Rectal smooth muscle tissue (tissue), 1 donor: Measurements from ENCODE around the gene PPP6R3.

Experiments
- H3K27ac ChIP-seq: one replicate; pipeline ENCODE4 v1.7.0; 2013; ENCODE audit warnings: low read depth, low read length, inconsistent platforms
- H3K27me3 ChIP-seq: one replicate; pipeline ENCODE4 v1.7.0; 2013; ENCODE audit warnings: low read length; ENCODE audit not compliant: control insufficient read depth, insufficient read depth
- H3K36me3 ChIP-seq: one replicate; pipeline ENCODE4 v1.7.0; 2013; ENCODE audit warnings: low read length; ENCODE audit not compliant: control insufficient read depth, insufficient read depth
- H3K4me1 ChIP-seq: one replicate; pipeline ENCODE4 v1.7.0; 2013; ENCODE audit warnings: low read length; ENCODE audit not compliant: control insufficient read depth, insufficient read depth
- H3K4me3 ChIP-seq: one replicate; pipeline ENCODE4 v1.7.0; 2013; ENCODE audit warnings: low read length
- H3K9ac ChIP-seq: one replicate; pipeline ENCODE4 v1.7.0; 2013; ENCODE audit warnings: low read length

PPP6R3 gene

GRCh38 chr11:68589547-68590216 lies 129.1 kb downstream of the PPP6R3 start:
- H3K27ac ChIP-seq = no peak overlapping the region
- no peaks in the 10 kb centered on the region for H3K27me3 ChIP-seq
- H3K9ac ChIP-seq = no peak overlapping the region
- H3K4me3 ChIP-seq = no peak overlapping the region
- H3K4me1 ChIP-seq = peaks cover 3% of the 10 kb centered on the region
- H3K36me3 ChIP-seq = peaks cover 32% of the 10 kb centered on the region

DNA sequence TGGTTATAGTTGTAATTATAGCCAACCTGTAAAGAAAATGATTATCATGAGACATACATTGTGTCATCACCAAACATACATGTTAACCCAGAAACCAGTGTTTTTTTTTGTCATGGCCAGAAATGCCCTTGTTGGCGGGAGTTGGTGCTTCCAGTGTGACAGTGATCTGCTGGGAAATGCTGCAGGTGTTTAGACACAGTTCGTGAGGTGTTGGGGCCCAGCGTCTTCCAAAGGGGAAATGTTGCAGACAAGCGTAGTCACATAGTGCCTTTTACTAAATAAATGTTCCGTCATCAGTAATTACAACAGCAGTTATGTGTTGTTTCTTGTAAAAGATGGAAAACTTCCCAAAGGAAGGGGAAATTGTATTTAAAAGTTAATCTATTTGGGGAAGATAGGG lies 131.2 kb downstream of the PPP6R3 start:
- no peaks in the 10 kb centered on the region for H3K27me3 ChIP-seq
- peaks cover 3% of the 10 kb centered on the region for H3K4me1 ChIP-seq
- no peak overlapping the region for H3K9ac ChIP-seq
- H3K36me3 ChIP-seq = peaks cover 36% of the 10 kb centered on the region
- no peak overlapping the region for H3K4me3 ChIP-seq
- no peak overlapping the region for H3K27ac ChIP-seq

GRCh38 chr11:68593441-68593840 lies 132.9 kb downstream of the PPP6R3 start:
- H3K36me3 ChIP-seq = peaks cover 43% of the 10 kb centered on the region
- H3K27ac ChIP-seq = no peak overlapping the region
- peaks cover 3% of the 10 kb centered on the region for H3K4me1 ChIP-seq

DNA sequence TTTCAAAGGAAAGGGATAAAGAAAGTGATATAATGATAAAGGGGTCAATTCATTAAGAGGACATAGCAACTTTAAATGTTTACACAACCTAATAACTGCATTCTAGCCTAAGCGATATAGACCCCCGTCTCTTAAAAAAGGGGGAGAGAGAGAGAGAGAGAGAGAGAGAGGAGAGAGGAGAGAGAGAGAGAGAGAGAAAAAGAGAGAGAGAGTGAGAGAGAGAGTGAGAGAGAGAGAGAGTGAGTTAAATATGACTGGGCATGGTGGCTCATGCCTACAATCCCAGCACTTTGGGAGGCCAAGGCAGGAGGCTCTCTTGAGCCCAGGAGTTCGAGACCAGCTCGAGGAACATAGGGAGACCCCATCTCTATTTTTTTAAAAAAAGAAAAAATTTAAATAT lies 133.6 kb downstream of the PPP6R3 start:
- Histone ChIP-seq H3K27me3 (no peaks in the 10 kb centered on the region), H3K4me1 (peaks cover 3% of the 10 kb centered on the region), H3K27ac (no peak overlapping the region), H3K4me3 (no peak overlapping the region), H3K36me3 (peaks cover 46% of the 10 kb centered on the region), H3K9ac (no peak overlapping the region)

More at GRCh38 chr11:68593441-68593840, 132.9 kb downstream of the PPP6R3 start:
- Histone ChIP-seq H3K4me3 (no peak overlapping the region), H3K27me3 (no peaks in the 10 kb centered on the region), H3K9ac (no peak overlapping the region)

- H3K4me3 ChIP-seq = no peak overlapping the region
- H3K36me3 ChIP-seq = peaks cover 51% of the 10 kb centered on the region
- no peaks in the 10 kb centered on the region for H3K27me3 ChIP-seq
- H3K4me1 ChIP-seq = no peaks in the 10 kb centered on the region
- no peak overlapping the region for H3K27ac ChIP-seq
- no peak overlapping the region for H3K9ac ChIP-seq
Observed at GRCh38 chr11:68596231-68596630, 135.7 kb downstream of the PPP6R3 start.

GRCh38 chr11:68598816-68599653 lies 138.5 kb downstream of the PPP6R3 start:
- Histone ChIP-seq H3K27me3 (no peaks in the 10 kb centered on the region), H3K27ac (no peak overlapping the region), H3K36me3 (peaks cover 68% of the 10 kb centered on the region), H3K4me1 (no peaks in the 10 kb centered on the region), H3K9ac (no peak overlapping the region), H3K4me3 (no peak overlapping the region)

GRCh38 chr11:68601147-68601546 lies 140.6 kb downstream of the PPP6R3 start:
- H3K27ac ChIP-seq = no peak overlapping the region
- H3K9ac ChIP-seq = no peak overlapping the region
- H3K27me3 ChIP-seq = no peaks in the 10 kb centered on the region
- H3K4me3 ChIP-seq = no peak overlapping the region
- no peaks in the 10 kb centered on the region for H3K4me1 ChIP-seq
- H3K36me3 ChIP-seq = peaks cover 76% of the 10 kb centered on the region

DNA sequence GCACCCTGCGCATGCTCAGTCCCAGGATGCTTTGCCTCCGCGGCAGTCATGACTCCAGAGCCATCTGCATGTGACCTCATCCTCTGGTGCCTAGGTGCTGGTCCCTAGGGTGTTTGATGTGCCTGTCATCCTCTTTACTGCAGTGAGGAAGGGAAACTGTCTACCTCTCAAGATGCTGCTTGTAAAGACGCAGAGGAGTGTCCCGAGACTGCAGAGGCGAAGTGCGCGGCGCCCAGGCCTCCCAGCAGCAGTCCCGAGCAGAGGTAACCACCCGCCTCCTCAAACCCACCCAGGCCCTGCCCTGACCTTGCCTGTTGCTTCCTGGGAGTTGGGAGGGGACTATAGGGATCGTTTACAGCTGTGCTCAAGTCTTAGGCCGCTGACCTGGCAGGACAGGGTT lies 149.2 kb downstream of the PPP6R3 start:
- Histone ChIP-seq H3K9ac (no peak overlapping the region), H3K4me1 (no peaks in the 10 kb centered on the region), H3K36me3 (peaks cover 43% of the 10 kb centered on the region), H3K27me3 (no peaks in the 10 kb centered on the region), H3K4me3 (no peak overlapping the region), H3K27ac (no peak overlapping the region)

DNA sequence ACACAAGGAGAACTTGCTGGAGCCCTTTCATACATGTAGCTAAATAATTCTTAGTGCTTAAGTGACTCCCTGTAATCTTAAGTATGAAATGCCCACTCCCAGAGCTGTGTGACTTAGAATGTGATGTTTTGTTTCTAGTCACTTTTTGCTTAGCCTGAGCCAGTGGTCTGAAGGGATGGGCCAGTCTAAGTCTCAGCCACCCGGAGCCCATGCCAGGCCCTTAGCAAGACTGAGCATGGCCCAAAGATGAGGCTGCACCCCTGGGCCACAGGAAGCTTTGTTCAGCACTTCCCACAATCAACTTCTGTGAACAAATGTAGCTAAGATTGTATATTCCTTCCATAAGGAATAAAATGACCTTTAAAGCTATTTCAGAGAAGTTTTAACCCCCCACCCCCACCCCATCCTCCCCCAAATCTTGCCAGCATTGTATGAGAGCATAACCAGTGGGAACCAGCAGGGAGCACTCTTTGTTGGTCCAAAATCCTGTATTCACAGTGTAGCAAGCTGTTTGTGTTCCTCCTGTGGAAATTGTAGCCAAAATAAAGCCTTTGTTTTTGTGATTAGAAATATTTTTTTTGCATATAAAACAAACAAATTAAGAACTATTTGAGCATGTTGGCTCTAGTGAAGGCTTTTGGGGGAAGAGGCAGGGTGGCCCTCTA lies 150.0 kb downstream of the PPP6R3 start:
- no peaks in the 10 kb centered on the region for H3K4me1 ChIP-seq
- H3K4me3 ChIP-seq = no peak overlapping the region
- H3K9ac ChIP-seq = no peak overlapping the region
- H3K36me3 ChIP-seq = peaks cover 43% of the 10 kb centered on the region
- H3K27me3 ChIP-seq = no peaks in the 10 kb centered on the region
- H3K27ac ChIP-seq = no peak overlapping the region

DNA sequence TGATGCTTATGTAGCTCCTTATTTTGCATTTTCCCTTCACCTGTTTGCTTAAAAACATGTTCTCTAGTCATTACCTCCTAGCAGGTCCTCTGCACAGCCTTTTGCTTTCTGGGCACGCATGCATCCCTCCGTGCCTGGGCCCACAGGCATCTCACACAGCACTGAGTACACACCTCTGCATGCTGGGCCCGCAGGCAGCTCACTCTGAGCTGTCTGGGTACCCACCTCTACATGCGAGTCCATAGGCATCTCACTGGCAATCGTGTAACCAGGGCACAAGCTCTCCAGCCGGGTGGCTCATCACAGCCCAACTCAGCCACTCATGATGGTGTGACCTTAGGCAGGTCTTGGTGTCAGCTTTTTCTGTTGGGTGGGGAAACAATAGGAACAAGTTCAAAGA lies 155.1 kb downstream of the PPP6R3 start:
- no peak overlapping the region for H3K9ac ChIP-seq
- H3K36me3 ChIP-seq = peaks cover 30% of the 10 kb centered on the region
- H3K27ac ChIP-seq = no peak overlapping the region
- no peaks in the 10 kb centered on the region for H3K4me1 ChIP-seq
- no peaks in the 10 kb centered on the region for H3K27me3 ChIP-seq
- no peak overlapping the region for H3K4me3 ChIP-seq

DNA sequence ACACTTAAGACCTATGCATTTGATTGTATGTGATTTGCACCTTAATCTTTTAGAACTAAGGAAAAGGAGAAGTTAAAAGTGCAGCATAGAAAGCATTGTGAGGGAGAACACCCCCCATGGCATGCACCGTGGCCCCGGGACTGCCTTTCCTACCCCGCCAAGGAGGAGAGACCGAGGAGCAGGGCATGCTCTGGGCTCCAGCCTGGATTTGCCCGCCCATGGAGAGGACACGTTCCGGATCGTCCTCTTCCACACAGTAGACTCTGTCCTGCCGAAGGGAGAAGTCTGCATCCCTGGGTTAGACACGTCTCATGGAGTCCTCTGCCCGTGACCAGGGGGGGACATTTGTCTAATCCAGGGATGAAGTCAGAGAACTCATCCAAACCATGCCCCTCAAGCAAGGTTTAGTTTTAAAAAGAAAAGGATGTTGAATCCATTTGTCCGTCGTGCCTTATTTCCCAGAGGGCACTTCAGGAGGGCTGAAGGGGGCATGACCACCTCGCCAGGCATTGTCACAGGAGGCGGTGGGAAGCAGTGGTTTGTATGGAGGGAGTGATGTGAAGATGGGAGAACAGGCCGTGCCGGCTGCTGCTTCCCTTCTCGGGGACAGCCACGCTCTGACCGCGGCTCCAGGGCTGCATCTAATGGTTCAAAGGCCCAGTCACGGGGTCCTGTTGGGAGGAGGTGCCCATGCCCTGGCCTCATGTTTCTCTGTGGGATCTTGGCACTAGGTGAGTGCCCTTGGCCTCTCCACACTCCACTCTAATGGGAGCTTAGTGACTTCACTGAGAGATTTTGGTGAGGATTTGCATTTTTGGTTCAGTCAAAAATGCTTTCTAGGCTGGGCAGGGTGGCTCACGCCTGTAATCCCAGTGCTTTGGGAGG lies 157.6 kb downstream of the PPP6R3 start:
- H3K9ac ChIP-seq = no peak overlapping the region
- no peak overlapping the region for H3K27ac ChIP-seq
- H3K4me3 ChIP-seq = no peak overlapping the region
- H3K4me1 ChIP-seq = no peaks in the 10 kb centered on the region
- no peaks in the 10 kb centered on the region for H3K27me3 ChIP-seq
- peaks cover 12% of the 10 kb centered on the region for H3K36me3 ChIP-seq

- Histone ChIP-seq H3K27ac (no peak overlapping the region), H3K4me1 (no peaks in the 10 kb centered on the region), H3K36me3 (no peaks in the 10 kb centered on the region), H3K4me3 (no peak overlapping the region), H3K27me3 (peaks cover 2% of the 10 kb centered on the region), H3K9ac (no peak overlapping the region)
Observed at GRCh38 chr11:68621826-68622225, 161.3 kb downstream of the PPP6R3 start.
